Measurements from ENCODE around the gene CDC42BPB. TPM values are rescaled to one million over a fixed set of nuclear protein-coding genes. Genes with fewer than 3 reads are reported as not detected.

CDC42BPB gene
- total RNA-seq, 1 donor from 2014 or later = 105 TPM

GRCh38 chr14:103045371-103045869, 11.9 kb downstream of the CDC42BPB start:
- peaks cover 29% of the 10 kb centered on the region for H3K4me1 ChIP-seq
- DNase-seq (ENCODE audit: extremely low spot score in 2 of 2) = no peak
- H3K4me3 ChIP-seq = no peak overlapping the region
- TF ChIP-seq POLR2AphosphoS5 (IDR thresholded peaks at IDR 0.05; ENCODE audit: insufficient read depth in 1 of 2, low read depth in 1 of 2) (no peak), POLR2A (IDR thresholded peaks at IDR 0.05) (no peak), CTCF (IDR thresholded peaks at IDR 0.05) (no peak)
- H3K9me3 ChIP-seq = no peaks in the 10 kb centered on the region
- intact Hi-C loops (cut with DNase I) = no loop called here
- H3K36me3 ChIP-seq = peaks cover 0 to 5% of the 10 kb centered on the region in 2 donors
- no peak overlapping the region for H3K27ac ChIP-seq
- H3K27me3 ChIP-seq = no peaks in the 10 kb centered on the region

GRCh38 chr14:103043257-103044015, 13.9 kb downstream of the CDC42BPB start:
- intact Hi-C loops (cut with DNase I) = no loop called here
- Histone ChIP-seq H3K4me1 (peaks cover 29% of the 10 kb centered on the region), H3K27ac (no peak overlapping the region), H3K9me3 (no peaks in the 10 kb centered on the region), H3K27me3 (no peaks in the 10 kb centered on the region), H3K36me3 (peaks cover 0 to 5% of the 10 kb centered on the region in 2 donors), H3K4me3 (no peak overlapping the region)
- TF ChIP-seq POLR2A (IDR thresholded peaks at IDR 0.05) (no peak), POLR2AphosphoS5 (IDR thresholded peaks at IDR 0.05; ENCODE audit: insufficient read depth in 1 of 2, low read depth in 1 of 2) (no peak), CTCF (IDR thresholded peaks at IDR 0.05) (no peak)
- DNase-seq (ENCODE audit: extremely low spot score in 2 of 2) = no peak

- no peak overlapping the region for H3K4me3 ChIP-seq
- no peaks in the 10 kb centered on the region for H3K9me3 ChIP-seq
- H3K36me3 ChIP-seq = peaks cover 0 to 5% of the 10 kb centered on the region in 2 donors
- H3K27ac ChIP-seq = no peak overlapping the region
- peaks cover 25% of the 10 kb centered on the region for H3K4me1 ChIP-seq
- no peaks in the 10 kb centered on the region for H3K27me3 ChIP-seq
- no peak for DNase-seq (ENCODE audit: extremely low spot score in 2 of 2)
- intact Hi-C loops (cut with DNase I) = no loop called here
- TF ChIP-seq POLR2A (IDR thresholded peaks at IDR 0.05) = no peak
- no peak for TF ChIP-seq CTCF (IDR thresholded peaks at IDR 0.05)
- no peak for TF ChIP-seq POLR2AphosphoS5 (IDR thresholded peaks at IDR 0.05; ENCODE audit: insufficient read depth in 1 of 2, low read depth in 1 of 2)
Measured at GRCh38 chr14:103041464-103041863, 15.9 kb downstream of the CDC42BPB start.

GRCh38 chr14:103033681-103034096, 23.7 kb downstream of the CDC42BPB start:
- no peaks in the 10 kb centered on the region for H3K27me3 ChIP-seq
- no peaks in the 10 kb centered on the region for H3K9me3 ChIP-seq
- H3K27ac ChIP-seq = no peak overlapping the region
- no peak for DNase-seq (ENCODE audit: extremely low spot score in 2 of 2)
- intact Hi-C loops (cut with DNase I) = no loop called here
- TF ChIP-seq POLR2AphosphoS5 (IDR thresholded peaks at IDR 0.05; ENCODE audit: insufficient read depth in 1 of 2, low read depth in 1 of 2) (no peak), POLR2A (IDR thresholded peaks at IDR 0.05) (no peak), CTCF (IDR thresholded peaks at IDR 0.05) (no peak)
- no peaks in the 10 kb centered on the region for H3K36me3 ChIP-seq
- no peak overlapping the region for H3K4me3 ChIP-seq
- peaks cover 50% of the 10 kb centered on the region for H3K4me1 ChIP-seq

- no peaks in the 10 kb centered on the region for H3K27me3 ChIP-seq
- no peaks in the 10 kb centered on the region for H3K9me3 ChIP-seq
- TF ChIP-seq POLR2AphosphoS5 (IDR thresholded peaks at IDR 0.05; ENCODE audit: insufficient read depth in 1 of 2, low read depth in 1 of 2) (no peak), CTCF (IDR thresholded peaks at IDR 0.05) (no peak), POLR2A (IDR thresholded peaks at IDR 0.05) (no peak)
- peaks cover 50% of the 10 kb centered on the region for H3K4me1 ChIP-seq
- no peak overlapping the region for H3K27ac ChIP-seq
- no peaks in the 10 kb centered on the region for H3K36me3 ChIP-seq
- H3K4me3 ChIP-seq = no peak overlapping the region
- DNase-seq (ENCODE audit: extremely low spot score in 2 of 2) = no peak
- intact Hi-C loops (cut with DNase I) = no loop called here
Measured at GRCh38 chr14:103031956-103032355, 25.4 kb downstream of the CDC42BPB start.

Data from vagina (tissue), 2 donors.